Measurements from ENCODE around the gene RGS10. TPM values are rescaled to one million over a fixed set of nuclear protein-coding genes. Genes with fewer than 3 reads are reported as not detected.

Gene RGS10
- total RNA-seq, 4 donors from 2014 or later, result 15.8 to 64.9 (median 30.9) TPM

GRCh38 chr10:119499677-119500002 lies 42.9 kb downstream of the RGS10 start:
- TF ChIP-seq CTCF (IDR thresholded peaks at IDR 0.05; ENCODE audit: low read depth), result no peak

- TF ChIP-seq CTCF (IDR thresholded peaks at IDR 0.05; ENCODE audit: low read depth), result no peak
Measured at GRCh38 chr10:119498889-119499676, 43.4 kb downstream of the RGS10 start.

- TF ChIP-seq CTCF (IDR thresholded peaks at IDR 0.05; ENCODE audit: low read depth), result no peak
Measured at GRCh38 chr10:119497243-119497642, 45.3 kb downstream of the RGS10 start.

GRCh38 chr10:119496273-119496672 lies 46.2 kb downstream of the RGS10 start:
- TF ChIP-seq CTCF (IDR thresholded peaks at IDR 0.05; ENCODE audit: low read depth), result no peak

GRCh38 chr10:119495545-119495944 lies 47.0 kb downstream of the RGS10 start:
- TF ChIP-seq CTCF (IDR thresholded peaks at IDR 0.05; ENCODE audit: low read depth), result no peak

GRCh38 chr10:119495021-119495505 lies 47.5 kb downstream of the RGS10 start:
- no peak for TF ChIP-seq CTCF (IDR thresholded peaks at IDR 0.05; ENCODE audit: low read depth)

- no peak for TF ChIP-seq CTCF (IDR thresholded peaks at IDR 0.05; ENCODE audit: low read depth)
Measured at GRCh38 chr10:119494236-119495020, 48.1 kb downstream of the RGS10 start.

Measured in subcutaneous adipose tissue (tissue), 4 donors.